ENCODE data around the gene SPTBN2.

SPTBN2 gene

DNA sequence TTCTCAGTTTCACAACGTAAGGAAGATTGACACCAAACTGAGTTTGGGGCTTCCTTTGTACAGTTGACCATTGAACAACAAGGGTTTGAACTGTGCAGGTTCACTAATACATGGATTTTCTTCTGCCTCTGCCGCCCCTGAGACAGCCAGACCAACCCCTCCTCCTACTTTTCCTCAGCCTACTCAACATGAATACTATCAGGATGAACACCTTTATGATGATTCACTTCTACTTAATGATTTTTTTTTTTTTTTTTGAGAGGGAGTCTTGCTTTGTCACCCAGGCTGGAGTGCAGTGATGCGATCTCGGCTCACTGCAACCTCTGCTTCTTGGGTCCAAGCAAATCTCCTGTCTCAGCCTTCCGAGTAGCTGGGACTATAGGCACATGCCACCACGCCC is 75.9 kb downstream of the SPTBN2 start:
- no peak for DNase-seq (ENCODE audit: low spot score)
- ChIA-PET CTCF (no interaction called here), POLR2A (ENCODE audit: low non-redundant PET) (interaction anchor here (0.6 kb wide), 1 partner anchor 37 kb away, joined by 3 read pairs; the partner anchor contains the start of gene RBM14)
- TF ChIP-seq, protein P1, sequence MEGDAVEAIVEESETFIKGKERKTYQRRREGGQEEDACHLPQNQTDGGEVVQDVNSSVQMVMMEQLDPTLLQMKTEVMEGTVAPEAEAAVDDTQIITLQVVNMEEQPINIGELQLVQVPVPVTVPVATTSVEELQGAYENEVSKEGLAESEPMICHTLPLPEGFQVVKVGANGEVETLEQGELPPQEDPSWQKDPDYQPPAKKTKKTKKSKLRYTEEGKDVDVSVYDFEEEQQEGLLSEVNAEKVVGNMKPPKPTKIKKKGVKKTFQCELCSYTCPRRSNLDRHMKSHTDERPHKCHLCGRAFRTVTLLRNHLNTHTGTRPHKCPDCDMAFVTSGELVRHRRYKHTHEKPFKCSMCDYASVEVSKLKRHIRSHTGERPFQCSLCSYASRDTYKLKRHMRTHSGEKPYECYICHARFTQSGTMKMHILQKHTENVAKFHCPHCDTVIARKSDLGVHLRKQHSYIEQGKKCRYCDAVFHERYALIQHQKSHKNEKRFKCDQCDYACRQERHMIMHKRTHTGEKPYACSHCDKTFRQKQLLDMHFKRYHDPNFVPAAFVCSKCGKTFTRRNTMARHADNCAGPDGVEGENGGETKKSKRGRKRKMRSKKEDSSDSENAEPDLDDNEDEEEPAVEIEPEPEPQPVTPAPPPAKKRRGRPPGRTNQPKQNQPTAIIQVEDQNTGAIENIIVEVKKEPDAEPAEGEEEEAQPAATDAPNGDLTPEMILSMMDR (conservative IDR thresholded peaks at IDR 0.05; ENCODE audit: low read depth): no peak
- H3K27ac ChIP-seq: no peak overlapping the region

DNA sequence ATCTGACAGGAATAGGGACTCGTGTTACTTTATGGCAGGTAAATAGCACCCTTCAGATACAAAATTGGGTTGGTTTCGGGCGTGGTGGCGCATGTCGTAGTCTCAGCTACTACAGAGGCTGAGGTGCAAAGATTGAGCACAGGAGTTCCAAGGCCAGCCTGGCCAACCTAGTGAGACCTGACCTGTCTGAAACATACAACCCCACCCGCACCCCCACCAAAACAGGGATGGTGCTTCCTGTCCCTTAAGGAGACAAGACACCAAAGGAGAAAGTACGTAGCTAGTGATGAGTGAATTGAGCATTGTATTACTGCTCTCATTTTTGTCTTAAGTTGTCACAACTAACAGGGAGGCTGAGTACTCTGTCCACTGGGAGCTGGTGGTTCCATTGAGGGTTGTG is 76.4 kb downstream of the SPTBN2 start:
- TF ChIP-seq, protein P1 (conservative IDR thresholded peaks at IDR 0.05; ENCODE audit: low read depth): no peak
- no peak for DNase-seq (ENCODE audit: low spot score)
- POLR2A ChIA-PET (ENCODE audit: low non-redundant PET): interaction anchor here (0.6 kb wide), 1 partner anchor 36 kb away, joined by 3 read pairs; the partner anchor contains the start of gene RBM14
- CTCF ChIA-PET: no interaction called here
- no peak overlapping the region; the same call in 1 of the 2 replicates for H3K27ac ChIP-seq

DNA sequence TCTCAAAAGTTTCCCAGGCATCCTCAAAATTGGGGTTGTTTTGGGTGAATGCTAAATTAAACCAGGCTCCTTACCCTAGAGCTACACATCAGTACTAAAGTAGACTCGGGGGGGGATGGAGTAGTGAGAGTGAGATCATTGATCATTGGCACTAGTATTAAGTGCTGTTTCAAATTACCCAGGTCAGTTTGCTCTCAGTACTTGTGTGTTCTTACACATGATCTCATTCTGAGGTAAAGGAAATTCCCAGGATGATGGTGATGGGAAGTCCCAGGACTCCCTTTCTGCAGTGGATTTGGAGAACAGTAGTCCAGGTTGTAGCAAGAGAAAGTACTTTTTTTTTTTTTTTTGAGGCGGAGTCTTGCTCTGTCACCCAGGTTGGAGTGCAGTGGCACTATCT is 78.0 kb downstream of the SPTBN2 start:
- DNase-seq (ENCODE audit: low spot score): no peak
- TF ChIP-seq, protein P1 (conservative IDR thresholded peaks at IDR 0.05; ENCODE audit: low read depth): no peak
- POLR2A ChIA-PET (ENCODE audit: low non-redundant PET): no interaction called here
- peak overlapping the region; percentile 32 for H3K27ac ChIP-seq
- CTCF ChIA-PET: no interaction called here

DNA sequence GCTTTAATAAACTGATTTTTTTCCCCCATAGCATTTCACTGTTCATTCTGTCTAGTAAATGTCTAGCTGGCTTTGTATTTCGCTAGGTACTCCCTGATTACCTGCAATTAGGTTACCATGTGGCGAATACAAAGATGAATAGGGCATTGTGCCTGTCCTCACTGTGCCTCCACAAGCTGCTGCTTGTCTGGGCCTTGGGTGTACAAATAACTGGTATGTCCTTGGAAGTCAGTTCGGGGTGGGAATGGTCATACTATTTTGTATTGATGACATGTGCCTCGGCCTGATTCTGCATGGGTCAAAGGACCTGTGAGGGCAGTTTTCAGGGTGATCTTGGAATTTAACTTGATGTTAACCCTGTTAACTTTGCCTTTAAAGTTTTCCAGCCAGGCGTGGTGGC is 79.1 kb downstream of the SPTBN2 start:
- TF ChIP-seq, protein P1 (conservative IDR thresholded peaks at IDR 0.05; ENCODE audit: low read depth): no peak
- peak overlapping the region; percentile 8; the same call in 1 of the 2 replicates for H3K27ac ChIP-seq
- POLR2A ChIA-PET (ENCODE audit: low non-redundant PET): no interaction called here
- no peak for DNase-seq (ENCODE audit: low spot score)
- CTCF ChIA-PET: no interaction called here

DNA sequence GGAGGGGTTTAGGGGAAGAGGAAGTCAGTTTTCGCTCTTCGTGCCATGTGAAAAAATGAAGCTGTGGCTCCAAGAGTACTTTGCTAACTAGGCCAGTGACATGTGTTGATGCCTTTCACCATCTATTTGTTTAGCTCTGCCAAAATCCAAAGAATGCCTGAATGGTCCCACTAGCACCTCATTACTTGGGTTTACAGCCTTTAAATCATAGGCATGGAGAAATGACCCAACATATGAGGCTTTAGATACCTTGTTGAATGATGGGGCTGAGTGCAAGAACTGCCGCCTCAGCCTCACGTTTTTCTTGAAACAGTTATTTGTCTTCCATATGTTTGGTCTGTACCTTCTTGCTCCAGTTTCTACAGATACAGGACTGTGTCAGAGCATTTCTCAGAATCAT is 82.2 kb downstream of the SPTBN2 start:
- TF ChIP-seq, protein P1 (conservative IDR thresholded peaks at IDR 0.05; ENCODE audit: low read depth): no peak
- CTCF ChIA-PET: interaction anchor here (0.7 kb wide), 1 partner anchor 33 kb away, joined by 3 read pairs; no protein-coding TSS in a partner anchor
- no peak for DNase-seq (ENCODE audit: low spot score)
- POLR2A ChIA-PET (ENCODE audit: low non-redundant PET): no interaction called here
- H3K27ac ChIP-seq: no peak overlapping the region

DNA sequence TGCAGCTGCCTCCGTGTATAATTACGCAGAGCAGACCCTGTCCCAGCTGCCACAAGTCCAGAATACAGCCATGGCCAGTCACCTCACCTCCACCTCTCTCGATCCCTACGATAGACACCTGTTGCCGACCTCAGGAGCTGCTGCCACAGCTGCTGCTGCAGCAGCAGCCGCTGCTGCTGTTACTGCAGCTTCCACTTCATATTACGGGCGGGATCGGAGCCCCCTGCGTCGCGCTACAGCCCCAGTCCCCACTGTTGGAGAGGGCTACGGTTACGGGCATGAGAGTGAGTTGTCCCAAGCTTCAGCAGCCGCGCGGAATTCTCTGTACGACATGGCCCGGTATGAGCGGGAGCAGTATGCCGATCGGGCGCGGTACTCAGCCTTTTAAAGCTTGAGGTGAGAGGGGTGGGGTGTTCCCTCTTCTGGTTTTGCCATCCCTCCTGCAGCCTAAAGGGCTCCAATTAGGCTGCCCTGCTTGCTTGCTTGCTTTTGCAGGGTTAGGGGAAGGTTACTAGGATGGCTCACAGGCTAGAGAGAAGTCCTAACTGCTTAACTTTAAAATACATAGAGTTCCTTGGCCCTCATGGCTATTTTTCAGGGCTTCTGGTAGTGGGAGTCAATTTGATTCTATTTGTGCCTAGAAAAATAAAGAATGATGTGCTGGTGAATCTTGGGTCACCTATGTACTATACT is 85.1 kb downstream of the SPTBN2 start:
- ChIA-PET POLR2A (ENCODE audit: low non-redundant PET) (no interaction called here), CTCF (interaction anchor here (0.6 kb wide), 1 partner anchor 10 kb away, joined by 4 read pairs; no protein-coding TSS in a partner anchor)
- DNase-seq (ENCODE audit: low spot score): no peak
- no peak overlapping the region for H3K27ac ChIP-seq
- TF ChIP-seq, protein P1 (conservative IDR thresholded peaks at IDR 0.05; ENCODE audit: low read depth): no peak
